Transverse colon (tissue), 4 donors: Measurements from ENCODE around the gene MT4. TPM values are rescaled to one million over a fixed set of nuclear protein-coding genes. Genes with fewer than 3 reads are reported as not detected.

Experiments
- DNase-seq: peaks from one replicate; pipeline ENCODE4 v3.0.0-alpha.2; 2019
- H3K27ac ChIP-seq, 4 donors: fragments of 200-600 bp; sonication (generic); 2 replicates each; pipeline ENCODE4 v1.5.1; 2016 to 2018; ENCODE audit warnings: inconsistent platforms in 4 of 4
- H3K27me3 ChIP-seq: fragments of 200-600 bp; sonication (generic); 2 replicates; pipeline ENCODE4 v1.5.1; 2017; ENCODE audit warnings: inconsistent platforms
- H3K36me3 ChIP-seq, 4 donors: fragments of 200-600 bp; sonication (generic); 2 replicates each; pipeline ENCODE4 v1.5.1; 2017 to 2019; ENCODE audit warnings: inconsistent platforms in 4 of 4
- H3K4me1 ChIP-seq, 4 donors: fragments of 200-600 bp; sonication (generic); 2 replicates each; pipeline ENCODE4 v1.5.1; 2017 to 2020; ENCODE audit warnings: inconsistent platforms in 4 of 4
- H3K4me3 ChIP-seq, 4 donors: fragments of 200-600 bp; sonication (generic); 1 replicate in 1 of 4; 2 replicates in 3 of 4; pipeline versions ENCODE4 v1.5.1 to v1.6.1; 2017 to 2019; ENCODE audit warnings: inconsistent platforms in 4 of 4
- H3K9me3 ChIP-seq, 2 donors: fragments of 200-600 bp; sonication (generic); 2 replicates each; pipeline ENCODE4 v1.5.1; 2017 to 2019; ENCODE audit warnings: inconsistent platforms in 2 of 2
- EP300 ChIP-seq: sonication (generic); formaldehyde crosslinking; IDR thresholded peaks from one replicate; pipeline ENCODE4 v1.6.1; 2017; ENCODE audit warnings: antibody characterized with exemption, low read depth
- POLR2A ChIP-seq: fragments of 450-650 bp; IDR thresholded peaks from one replicate; pipeline ENCODE4 v1.6.1; 2016; ENCODE audit warnings: antibody characterized with exemption, mild to moderate bottlenecking, moderate library complexity
- POLR2AphosphoS5 ChIP-seq, 3 donors: sonication (generic); formaldehyde crosslinking; IDR thresholded peaks; one replicate each; pipeline ENCODE4 v1.6.1; 2016; ENCODE audit warnings: antibody characterized with exemption in 3 of 3
- WGBS, 2 donors: methylation state at CpG; one replicate each; pipeline ENCODE4 v1.1.5; 2018; ENCODE audit warnings: low coverage in 1 of 2; 5-methylcytosine and 5-hydroxymethylcytosine counted together
- in situ Hi-C, 4 donors: fragments of 200-750 bp; cut with MboI; loops; one replicate each; pipeline versions ENCODE4 v1.15.0 to v1.15.1; 2017; ENCODE audit warnings: low sequenced_read_pairs in 3 of 4, low pct_ligation_motif_present in 1 of 4, low pct_unique_long_range_greater_than_20kb in 1 of 4
- intact Hi-C: fragments of 100-400 bp; cut with DNase I; formaldehyde crosslinking; loops from one replicate; pipeline ENCODE4 v1.15.1; 2023; ENCODE audit warnings: low total_unique reads
- total RNA-seq, 4 donors: library from RNA; depleted of rRNA; stranded (reverse); fragments of >200 nt; gene quantifications; one replicate each; pipeline ENCODE4 v1.1.0, GENCODE V29; 2016
- TF ChIP-seq, protein P1 (sequence below), 5 experiments: fragments of 200-600 bp in 3 of 5; fragments of 450-650 bp in 2 of 5; sonication (generic) in 3 of 5; IDR thresholded peaks; 1 replicate in 2 of 5; 2 replicates in 3 of 5; pipeline ENCODE4 v1.5.1; 2016 to 2017; ENCODE audit warnings: antibody characterized with exemption in 5 of 5, inconsistent platforms in 3 of 5, mild to moderate bottlenecking in 2 of 5, moderate library complexity in 1 of 5

Gene MT4
- total RNA-seq, 4 donors from 2014 or later: 95.4 TPM; not detected in 3

DNA sequence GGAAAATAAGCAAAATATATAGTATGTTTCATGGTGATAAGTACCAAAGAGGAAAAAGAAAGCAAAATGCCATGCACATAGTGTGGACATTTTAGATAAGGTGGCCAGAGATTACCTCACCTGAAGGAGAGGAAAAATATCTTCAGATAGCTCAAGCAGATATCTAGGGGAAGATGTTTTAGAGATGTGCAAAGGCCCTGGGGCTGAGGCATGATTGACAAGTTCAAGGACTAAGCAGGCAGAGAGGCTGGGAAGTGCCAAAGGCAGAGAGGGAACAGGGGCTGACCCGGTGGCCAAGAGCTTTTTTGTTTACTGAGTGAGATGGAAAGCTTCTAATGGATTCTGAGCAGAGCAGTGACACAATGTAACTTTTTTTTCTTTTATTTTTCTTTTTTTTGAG lies 4.4 kb upstream of the MT4 start:
- intact Hi-C loops: no loop called here
- H3K27ac ChIP-seq: no peak overlapping the region
- no peaks in the 10 kb centered on the region for H3K9me3 ChIP-seq
- no peak overlapping the region for H3K4me3 ChIP-seq
- no peaks in the 10 kb centered on the region for H3K36me3 ChIP-seq
- no peaks in the 10 kb centered on the region for H3K27me3 ChIP-seq
- 33 to 54% methylated on average over 1 of the region's 1 CpG for WGBS, 2 donors
- in situ Hi-C loops: no loop called here
- no peak for DNase-seq
- H3K4me1 ChIP-seq: no peaks in the 10 kb centered on the region
- TF ChIP-seq, protein P1, sequence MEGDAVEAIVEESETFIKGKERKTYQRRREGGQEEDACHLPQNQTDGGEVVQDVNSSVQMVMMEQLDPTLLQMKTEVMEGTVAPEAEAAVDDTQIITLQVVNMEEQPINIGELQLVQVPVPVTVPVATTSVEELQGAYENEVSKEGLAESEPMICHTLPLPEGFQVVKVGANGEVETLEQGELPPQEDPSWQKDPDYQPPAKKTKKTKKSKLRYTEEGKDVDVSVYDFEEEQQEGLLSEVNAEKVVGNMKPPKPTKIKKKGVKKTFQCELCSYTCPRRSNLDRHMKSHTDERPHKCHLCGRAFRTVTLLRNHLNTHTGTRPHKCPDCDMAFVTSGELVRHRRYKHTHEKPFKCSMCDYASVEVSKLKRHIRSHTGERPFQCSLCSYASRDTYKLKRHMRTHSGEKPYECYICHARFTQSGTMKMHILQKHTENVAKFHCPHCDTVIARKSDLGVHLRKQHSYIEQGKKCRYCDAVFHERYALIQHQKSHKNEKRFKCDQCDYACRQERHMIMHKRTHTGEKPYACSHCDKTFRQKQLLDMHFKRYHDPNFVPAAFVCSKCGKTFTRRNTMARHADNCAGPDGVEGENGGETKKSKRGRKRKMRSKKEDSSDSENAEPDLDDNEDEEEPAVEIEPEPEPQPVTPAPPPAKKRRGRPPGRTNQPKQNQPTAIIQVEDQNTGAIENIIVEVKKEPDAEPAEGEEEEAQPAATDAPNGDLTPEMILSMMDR (IDR thresholded peaks at IDR 0.05): no peak
- TF ChIP-seq EP300: no peak
- no peak for TF ChIP-seq POLR2AphosphoS5 (IDR thresholded peaks at IDR 0.05)
- TF ChIP-seq POLR2A: no peak

DNA sequence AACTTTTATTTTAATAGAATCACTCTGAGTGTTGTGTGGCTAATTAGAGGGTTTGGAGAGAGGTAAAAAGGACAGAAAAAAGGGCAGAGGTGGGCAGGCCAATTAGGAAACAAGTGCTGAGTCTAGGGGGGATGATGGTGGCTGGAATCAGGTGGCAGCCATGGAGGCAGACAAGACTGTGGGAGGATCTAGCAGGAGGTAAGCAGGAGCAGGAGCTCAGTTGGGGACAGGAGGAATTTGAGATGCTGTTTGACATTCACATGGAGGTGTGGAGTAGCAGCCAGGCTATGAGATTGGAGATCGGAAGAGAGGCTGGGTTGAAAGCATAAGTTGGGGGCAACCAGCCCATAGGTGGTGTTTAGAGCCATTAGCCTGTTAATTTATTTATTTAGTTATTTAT lies 3.7 kb upstream of the MT4 start:
- H3K9me3 ChIP-seq: no peaks in the 10 kb centered on the region
- WGBS, 2 donors: 69 to 85% methylated on average over 1 of the region's 1 CpG
- intact Hi-C loops: no loop called here
- H3K27me3 ChIP-seq: no peaks in the 10 kb centered on the region
- H3K27ac ChIP-seq: no peak overlapping the region
- no peak for DNase-seq
- H3K36me3 ChIP-seq: no peaks in the 10 kb centered on the region
- TF ChIP-seq POLR2A: no peak
- no peak for TF ChIP-seq POLR2AphosphoS5 (IDR thresholded peaks at IDR 0.05)
- no peak for TF ChIP-seq EP300
- TF ChIP-seq, protein P1 (IDR thresholded peaks at IDR 0.05): no peak
- H3K4me1 ChIP-seq: no peaks in the 10 kb centered on the region
- in situ Hi-C loops: no loop called here
- no peak overlapping the region for H3K4me3 ChIP-seq

DNA sequence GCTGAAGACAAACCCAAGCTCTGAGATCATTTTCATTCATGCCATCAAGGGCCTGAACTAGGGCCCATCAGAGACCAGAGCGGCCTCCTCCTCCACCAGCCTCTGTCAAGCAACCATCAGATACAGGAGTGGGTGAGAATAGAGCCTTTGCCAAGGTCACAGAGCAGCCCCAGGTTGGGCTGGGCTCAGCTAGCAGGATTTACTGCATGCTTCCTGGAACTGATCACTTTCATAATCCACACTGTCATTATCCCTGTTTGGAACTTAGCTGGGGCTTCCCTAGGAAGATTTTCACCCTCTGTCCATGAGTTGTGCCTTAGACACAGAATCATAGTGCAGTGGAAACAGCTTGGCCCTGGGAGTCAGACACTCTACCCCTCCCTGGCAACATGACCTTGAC lies 5.1 kb downstream of the MT4 start:
- Histone ChIP-seq H3K36me3 (no peaks in the 10 kb centered on the region), H3K27me3 (no peaks in the 10 kb centered on the region), H3K4me1 (no peaks in the 10 kb centered on the region), H3K9me3 (no peaks in the 10 kb centered on the region), H3K27ac (no peak overlapping the region), H3K4me3 (no peak overlapping the region)
- no peak for DNase-seq
- TF ChIP-seq POLR2A (no peak), EP300 (no peak), POLR2AphosphoS5 (IDR thresholded peaks at IDR 0.05) (no peak)
- TF ChIP-seq, protein P1 (IDR thresholded peaks at IDR 0.05): no peak
- WGBS, 2 donors: 93% methylated on average over 1 of the region's 1 CpG; no CpG with 5 or more reads in 1 of the 2 donors
- in situ Hi-C loops: loop anchor here in 1 of 4 donors (10.0 kb wide), 1 partner anchor 135 kb away; no protein-coding TSS in a partner anchor
- intact Hi-C loops: no loop called here

DNA sequence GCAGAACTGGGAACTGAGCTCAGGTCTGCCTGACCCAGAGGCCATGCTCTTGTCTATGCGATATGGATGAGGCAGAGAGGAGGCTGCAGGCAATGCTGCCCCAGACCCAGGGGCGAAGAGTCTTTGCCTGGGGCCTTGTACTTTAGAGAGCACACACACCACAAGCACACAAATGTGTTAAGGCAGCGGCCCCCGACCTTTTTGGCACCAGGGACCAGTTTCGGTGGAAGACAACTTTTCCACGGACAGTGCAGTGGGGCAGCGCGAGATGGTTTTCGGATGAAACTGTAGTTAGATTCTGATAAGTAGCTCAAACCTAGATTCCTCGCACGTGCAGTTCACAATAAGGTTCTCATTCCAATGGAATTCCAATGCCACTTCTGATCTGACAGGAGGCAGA lies 6.7 kb downstream of the MT4 start:
- H3K27ac ChIP-seq: no peak overlapping the region
- DNase-seq: no peak
- no peak overlapping the region for H3K4me3 ChIP-seq
- no peaks in the 10 kb centered on the region for H3K36me3 ChIP-seq
- WGBS, 2 donors: 92% methylated on average over 11 of the region's 11 CpGs; no CpG with 5 or more reads in 1 of the 2 donors
- H3K4me1 ChIP-seq: no peaks in the 10 kb centered on the region
- intact Hi-C loops: no loop called here
- no peaks in the 10 kb centered on the region for H3K9me3 ChIP-seq
- no peaks in the 10 kb centered on the region for H3K27me3 ChIP-seq
- TF ChIP-seq POLR2A: no peak
- no peak for TF ChIP-seq EP300
- TF ChIP-seq, protein P1 (IDR thresholded peaks at IDR 0.05): no peak
- no peak for TF ChIP-seq POLR2AphosphoS5 (IDR thresholded peaks at IDR 0.05)
- in situ Hi-C loops: loop anchor here in 1 of 4 donors (10.0 kb wide), 1 partner anchor 133 kb away; no protein-coding TSS in a partner anchor
